GM23248 (cell line): ENCODE results near the gene ABL2. TPM values are rescaled to one million over a fixed set of nuclear protein-coding genes. Genes with fewer than 3 reads are reported as not detected.

Experiments used
- DNase-seq: peaks from one replicate; pipeline ENCODE4 v3.0.0-alpha.2; 2015
- H2AFZ ChIP-seq: fragments of 200-600 bp; sonication (generic); 2 replicates; pipeline ENCODE4 v1.6.1; 2016; ENCODE audit warnings: antibody characterized with exemption
- H3F3A ChIP-seq: fragments of 200-600 bp; sonication (generic); 2 replicates; pipeline ENCODE4 v1.6.1; 2016; ENCODE audit warnings: mild to moderate bottlenecking, antibody characterized with exemption, mixed run types; ENCODE audit not compliant: insufficient read depth
- H3K27ac ChIP-seq: fragments of 200-600 bp; sonication (generic); 2 replicates; pipeline ENCODE4 v1.5.1; 2016; ENCODE audit warnings: mild to moderate bottlenecking
- H3K27me3 ChIP-seq: fragments of 200-600 bp; sonication (generic); replicated peaks from 2 replicates; pipeline ENCODE4 v1.6.1; 2016; ENCODE audit warnings: mild to moderate bottlenecking; ENCODE audit not compliant: insufficient read depth
- H3K36me3 ChIP-seq: fragments of 200-600 bp; sonication (generic); 2 replicates; pipeline ENCODE4 v1.6.1; 2016; ENCODE audit warnings: low read depth, mild to moderate bottlenecking
- H3K4me1 ChIP-seq: fragments of 200-600 bp; sonication (generic); 2 replicates; pipeline ENCODE4 v1.6.1; 2016; ENCODE audit warnings: mild to moderate bottlenecking; ENCODE audit not compliant: insufficient read depth
- H3K4me2 ChIP-seq: fragments of 200-600 bp; sonication (generic); one replicate; pipeline ENCODE4 v1.6.1; 2016; ENCODE audit warnings: mild to moderate bottlenecking; ENCODE audit not compliant: unreplicated experiment
- H3K4me3 ChIP-seq: fragments of 200-600 bp; sonication (generic); 2 replicates; pipeline ENCODE4 v1.5.1; 2016; ENCODE audit warnings: mild to moderate bottlenecking
- H3K79me2 ChIP-seq: fragments of 200-600 bp; sonication (generic); 2 replicates; pipeline ENCODE4 v1.6.1; 2016; ENCODE audit warnings: mild to moderate bottlenecking; ENCODE audit not compliant: insufficient read depth
- H3K9ac ChIP-seq: fragments of 200-600 bp; sonication (generic); 2 replicates; pipeline ENCODE4 v1.6.1; 2016; ENCODE audit warnings: mild to moderate bottlenecking
- H3K9me2 ChIP-seq: fragments of 200-600 bp; sonication (generic); 2 replicates; pipeline ENCODE4 v1.6.1; 2016; ENCODE audit warnings: mixed run types, mild to moderate bottlenecking, moderate library complexity; ENCODE audit not compliant: insufficient read depth
- H3K9me3 ChIP-seq: fragments of 200-600 bp; sonication (generic); one replicate; pipeline ENCODE4 v1.6.1; 2017; ENCODE audit warnings: low read depth
- H4K20me1 ChIP-seq: fragments of 200-600 bp; sonication (generic); 2 replicates; pipeline ENCODE4 v1.6.0; 2016; ENCODE audit not compliant: insufficient read depth
- EZH2 ChIP-seq: fragments of 200-600 bp; sonication (generic); IDR thresholded peaks from 2 replicates; pipeline ENCODE4 v1.6.1; 2018; ENCODE audit warnings: antibody characterized with exemption, mild to moderate bottlenecking; ENCODE audit not compliant: insufficient read depth, poor library complexity, severe bottlenecking
- EZH2phosphoT487 ChIP-seq: fragments of 200-600 bp; sonication (generic); IDR thresholded peaks from 2 replicates; pipeline ENCODE4 v1.6.1; 2018; ENCODE audit warnings: antibody characterized with exemption, moderate library complexity, mild to moderate bottlenecking, low read depth; ENCODE audit not compliant: insufficient read depth
- WGBS, 2 experiments: methylation state at CpG; one replicate each; pipeline ENCODE4 v1.1.6; 2015 to 2017; ENCODE audit warnings: low lambda C conversion rate in 2 of 2, low coverage in 1 of 2; ENCODE audit errors: missing lambda C conversion rate in 2 of 2; 5-methylcytosine and 5-hydroxymethylcytosine counted together
- in situ Hi-C: fragments of 300-500 bp; cut with MboI; formaldehyde crosslinking; loops from 2 replicates; pipeline ENCODE4 v1.15.0; 2020
- polyA plus RNA-seq: library from polyadenylated mRNA; unstranded; fragments of >200 nt; fragmentation: Nextera tagmentation; extraction: Ambion mirVana; gene quantifications from 2 replicates; pipeline ENCODE4 v1.2.1, GENCODE V29; 2016
- small RNA-seq: library from RNA; depleted of rRNA; stranded (forward); fragments of <200 nt; gene quantifications from one replicate; pipeline ENCODE3, GENCODE V24; 2014; ENCODE audit warnings: low read depth, low replicate concordance
- total RNA-seq: library from RNA; depleted of rRNA; stranded (reverse); fragments of >200 nt; shearing (Covaris generic); gene quantifications from 2 replicates; pipeline ENCODE4 v1.2.3, GENCODE V29; 2014; rRNA removed

The ABL2 gene
- total and polyA plus RNA-seq, 2 experiments from 2014 or later: 13.2 to 38.6 TPM

GRCh38 chr1:179058487-179059483, 170.7 kb downstream of the ABL2 start:
- H3K4me1 ChIP-seq: peaks cover 34% of the 10 kb centered on the region
- no peaks in the 10 kb centered on the region for H3K79me2 ChIP-seq
- in situ Hi-C loops: no loop called here
- H3F3A ChIP-seq: peaks cover 42% of the 10 kb centered on the region
- peak overlapping the region; percentile 43 for H3K9ac ChIP-seq
- no peaks in the 10 kb centered on the region for H3K9me2 ChIP-seq
- no peaks in the 10 kb centered on the region for H3K27me3 ChIP-seq
- H3K4me2 ChIP-seq: peak overlapping the region; percentile 76
- WGBS, 2 experiments: 98 to 99% methylated on average over 3 of the region's 3 CpGs
- no peaks in the 10 kb centered on the region for H3K9me3 ChIP-seq
- no peaks in the 10 kb centered on the region; the same call in 1 of the 2 replicates for H3K36me3 ChIP-seq
- TF ChIP-seq EZH2phosphoT487: no peak
- DNase-seq: peak; percentile 61
- peak overlapping the region; percentile 36 for H3K4me3 ChIP-seq
- no peaks in the 10 kb centered on the region for H4K20me1 ChIP-seq
- H3K27ac ChIP-seq: peak overlapping the region; percentile 76
- H2AFZ ChIP-seq: peak overlapping the region; percentile 8; the same call in 1 of the 2 replicates

DNA sequence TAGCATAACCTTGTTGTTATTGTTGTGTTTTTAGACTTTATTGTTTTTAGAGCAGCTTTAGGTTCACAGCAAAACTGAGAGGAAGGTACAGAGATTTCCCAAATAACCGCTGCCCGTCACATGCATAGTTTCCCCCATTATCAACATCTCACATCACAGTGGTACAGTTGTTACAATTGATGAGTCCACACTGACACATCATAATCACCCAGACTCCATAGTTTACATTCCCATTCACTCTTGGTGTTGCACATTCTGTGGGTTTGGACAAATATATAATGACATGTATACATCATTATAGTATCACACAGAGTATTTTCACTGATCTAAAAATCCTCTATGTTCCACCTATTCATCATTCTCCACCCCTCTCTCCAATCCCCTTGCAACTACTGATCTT, 173.5 kb downstream of the ABL2 start:
- no peak for TF ChIP-seq EZH2phosphoT487
- no peak for TF ChIP-seq EZH2
- Histone ChIP-seq H3K4me2 (no peak overlapping the region), H3K4me3 (no peak overlapping the region), H2AFZ (no peak overlapping the region), H3K4me1 (peaks cover 34% of the 10 kb centered on the region), H3K36me3 (no peaks in the 10 kb centered on the region; the same call in 1 of the 2 replicates), H4K20me1 (no peaks in the 10 kb centered on the region), H3K9ac (no peak overlapping the region), H3K9me2 (no peaks in the 10 kb centered on the region), H3K27ac (no peak overlapping the region; the same call in 1 of the 2 replicates), H3K27me3 (no peaks in the 10 kb centered on the region), H3K9me3 (no peaks in the 10 kb centered on the region), H3K79me2 (no peaks in the 10 kb centered on the region), H3F3A (peaks cover 42% of the 10 kb centered on the region)
- 39 to 49% methylated on average over 2 of the region's 2 CpGs for WGBS, 2 experiments
- in situ Hi-C loops: no loop called here
- peak; percentile 50 for DNase-seq

DNA sequence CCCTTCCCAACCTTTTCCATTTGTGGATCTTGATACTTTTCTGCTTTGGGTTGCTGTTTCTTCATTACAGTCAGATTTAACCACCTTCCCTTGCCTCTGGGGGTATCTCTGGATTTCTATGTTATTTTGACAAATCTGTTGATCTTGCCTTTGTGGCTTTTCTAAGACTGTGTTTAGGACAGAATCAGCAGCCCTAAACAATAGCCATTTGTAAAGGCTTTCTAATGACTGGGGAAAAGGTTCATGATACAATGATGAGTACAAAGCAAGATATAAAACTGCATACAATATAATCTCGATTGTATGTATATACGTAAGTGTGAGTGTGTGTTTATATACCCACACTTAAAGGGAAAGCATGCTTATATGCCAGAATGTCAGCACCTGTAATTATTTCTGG, 176.0 kb downstream of the ABL2 start:
- DNase-seq: no peak
- no peaks in the 10 kb centered on the region; the same call in 1 of the 2 replicates for H3K36me3 ChIP-seq
- WGBS, 2 experiments: 97 to 100% methylated on average over 2 of the region's 2 CpGs
- TF ChIP-seq EZH2 (no peak), EZH2phosphoT487 (no peak)
- H3K9me2 ChIP-seq: no peaks in the 10 kb centered on the region
- no peak overlapping the region for H2AFZ ChIP-seq
- peaks cover 23% of the 10 kb centered on the region for H3K4me1 ChIP-seq
- H3K9me3 ChIP-seq: no peaks in the 10 kb centered on the region
- H4K20me1 ChIP-seq: no peaks in the 10 kb centered on the region
- no peak overlapping the region for H3K9ac ChIP-seq
- 0 out of 2 replicates have a peak, but pooled peaks cover 7% of the 10 kb centered on the region for H3K79me2 ChIP-seq
- no peaks in the 10 kb centered on the region for H3K27me3 ChIP-seq
- no peak overlapping the region for H3K4me3 ChIP-seq
- H3F3A ChIP-seq: peaks cover 30% of the 10 kb centered on the region
- in situ Hi-C loops: no loop called here
- H3K4me2 ChIP-seq: no peak overlapping the region
- no peak overlapping the region for H3K27ac ChIP-seq

GRCh38 chr1:179052776-179053175, 176.7 kb downstream of the ABL2 start:
- Histone ChIP-seq H3K27ac (no peak overlapping the region), H3F3A (peaks cover 23% of the 10 kb centered on the region), H3K9ac (no peak overlapping the region), H2AFZ (no peak overlapping the region), H3K9me3 (no peaks in the 10 kb centered on the region), H3K4me1 (peaks cover 19% of the 10 kb centered on the region), H3K27me3 (no peaks in the 10 kb centered on the region), H3K4me2 (no peak overlapping the region), H3K4me3 (no peak overlapping the region), H4K20me1 (no peaks in the 10 kb centered on the region), H3K79me2 (0 out of 2 replicates have a peak, but pooled peaks cover 7% of the 10 kb centered on the region), H3K36me3 (no peaks in the 10 kb centered on the region; the same call in 1 of the 2 replicates), H3K9me2 (no peaks in the 10 kb centered on the region)
- TF ChIP-seq EZH2 (no peak), EZH2phosphoT487 (no peak)
- no peak for DNase-seq
- in situ Hi-C loops: no loop called here
- 91 to 98% methylated on average over 2 of the region's 2 CpGs for WGBS, 2 experiments

Small RNA genes lying within 50 kb of the gene (small RNA-seq; reads per million reads assigned to genes)
- gene AL512326.2: not detected
- not detected for gene AL512326.3
- not detected for gene EIF4A1P11
- not detected for gene RF00272

Other genes starting within 250 kb of the ABL2 start
- gene FAM20B, start 203.8 kb downstream of the ABL2 start, total RNA-seq: 34.9 and 47.6 TPM in 2 replicates
- 10.6 and 12.6 TPM in 2 replicates for gene FAM20B, start 203.8 kb downstream of the ABL2 start, polyA plus RNA-seq
- 44.8 and 45.5 TPM in 2 replicates for gene TOR3A, start 147.6 kb downstream of the ABL2 start, total RNA-seq
- gene TOR3A, start 147.6 kb downstream of the ABL2 start, polyA plus RNA-seq: 22.2 and 25.1 TPM in 2 replicates
- gene SOAT1, start 64.1 kb upstream of the ABL2 start, total RNA-seq: 18.2 and 22.4 TPM in 2 replicates
- 70.2 and 77.6 TPM in 2 replicates for gene SOAT1, start 64.1 kb upstream of the ABL2 start, polyA plus RNA-seq
- not detected in 2 replicates for gene AXDND1, start 136.3 kb upstream of the ABL2 start, total RNA-seq
- gene AXDND1, start 136.3 kb upstream of the ABL2 start, polyA plus RNA-seq: not detected in 2 replicates